Measurements from ENCODE around the gene MMAA.

The MMAA gene

DNA sequence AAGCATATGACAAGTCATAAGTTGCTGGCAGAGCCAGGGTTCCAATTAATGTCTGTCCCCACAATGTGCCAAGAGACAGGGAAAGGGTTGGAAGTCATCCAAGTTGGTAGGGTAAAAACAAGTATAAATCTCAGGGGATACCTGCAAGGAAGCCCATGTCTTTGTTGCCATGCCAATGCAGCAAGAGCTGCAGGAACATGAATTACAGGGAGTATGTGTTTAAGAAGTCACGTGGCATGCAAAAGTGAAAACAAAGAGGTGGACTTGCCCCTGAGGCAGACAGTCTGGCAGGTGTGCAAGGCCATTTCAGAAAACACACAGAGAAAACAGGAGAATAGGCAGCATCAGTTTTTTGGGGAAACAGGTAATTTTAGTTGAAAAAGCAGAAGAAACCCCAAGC, 90.2 kb downstream of the MMAA start:
- no peak for DNase-seq

Data from anterior cingulate cortex (tissue), 58 donors.